ENCODE measurements around the gene HMCN1.

DNA sequence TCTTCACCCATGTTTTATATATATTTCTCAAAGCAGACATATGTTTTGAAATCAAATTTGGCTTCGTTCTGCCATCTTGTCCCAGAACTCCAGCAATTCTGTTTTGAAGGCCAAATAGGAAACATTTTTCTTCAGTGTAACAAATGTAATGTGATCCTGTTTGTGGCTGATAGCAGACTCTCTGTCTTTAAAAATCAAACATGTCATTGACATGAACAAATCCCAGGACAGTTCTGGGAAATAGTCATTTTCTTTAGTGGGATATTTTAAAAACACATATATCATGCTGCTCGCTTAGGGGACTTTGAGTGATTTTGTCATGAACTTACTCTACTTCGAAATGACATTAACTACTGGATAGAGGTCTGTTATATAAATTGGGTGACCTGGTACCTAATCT lies 51.4 kb downstream of the HMCN1 start:
- TF ChIP-seq, protein P1, sequence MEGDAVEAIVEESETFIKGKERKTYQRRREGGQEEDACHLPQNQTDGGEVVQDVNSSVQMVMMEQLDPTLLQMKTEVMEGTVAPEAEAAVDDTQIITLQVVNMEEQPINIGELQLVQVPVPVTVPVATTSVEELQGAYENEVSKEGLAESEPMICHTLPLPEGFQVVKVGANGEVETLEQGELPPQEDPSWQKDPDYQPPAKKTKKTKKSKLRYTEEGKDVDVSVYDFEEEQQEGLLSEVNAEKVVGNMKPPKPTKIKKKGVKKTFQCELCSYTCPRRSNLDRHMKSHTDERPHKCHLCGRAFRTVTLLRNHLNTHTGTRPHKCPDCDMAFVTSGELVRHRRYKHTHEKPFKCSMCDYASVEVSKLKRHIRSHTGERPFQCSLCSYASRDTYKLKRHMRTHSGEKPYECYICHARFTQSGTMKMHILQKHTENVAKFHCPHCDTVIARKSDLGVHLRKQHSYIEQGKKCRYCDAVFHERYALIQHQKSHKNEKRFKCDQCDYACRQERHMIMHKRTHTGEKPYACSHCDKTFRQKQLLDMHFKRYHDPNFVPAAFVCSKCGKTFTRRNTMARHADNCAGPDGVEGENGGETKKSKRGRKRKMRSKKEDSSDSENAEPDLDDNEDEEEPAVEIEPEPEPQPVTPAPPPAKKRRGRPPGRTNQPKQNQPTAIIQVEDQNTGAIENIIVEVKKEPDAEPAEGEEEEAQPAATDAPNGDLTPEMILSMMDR (conservative IDR thresholded peaks at IDR 0.05), result no peak
- TF ChIP-seq ZFX (IDR thresholded peaks at IDR 0.05), result no peak

Data from C4-2B (cell line).